ENCODE measurements around the gene TMEM101.

TMEM101 gene

DNA sequence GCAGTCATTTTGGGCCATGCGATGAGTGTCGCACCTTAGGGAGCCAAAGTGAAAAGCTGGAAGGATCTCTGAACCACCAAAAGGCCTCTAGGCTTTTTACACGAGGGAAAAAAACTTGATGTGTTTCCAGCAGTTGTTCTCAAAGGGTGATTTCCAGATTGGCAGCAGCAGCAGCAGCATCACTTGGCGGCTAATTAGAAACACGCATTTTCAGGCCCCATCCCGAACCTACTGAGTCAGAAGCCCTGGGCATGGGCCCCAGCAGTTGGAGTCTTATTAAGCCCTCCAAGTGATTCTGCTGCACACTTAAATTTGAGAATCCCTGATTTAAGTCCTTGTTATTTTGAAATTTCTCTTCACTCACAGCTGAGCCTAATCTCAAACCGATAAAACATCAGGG lies 35.8 kb downstream of the TMEM101 start:
- H3K27me3 ChIP-seq (ENCODE audit: insufficient read depth, low read length, poor library complexity, severe bottlenecking) = no peaks in the 10 kb centered on the region
- H3F3A ChIP-seq (ENCODE audit: low read depth) = no peaks in the 10 kb centered on the region
- H3K9ac ChIP-seq (ENCODE audit: low read depth, low read length, poor library complexity, severe bottlenecking) = no peak overlapping the region
- H3K4me1 ChIP-seq (ENCODE audit: insufficient read depth, low read length, poor library complexity, severe bottlenecking) = no peaks in the 10 kb centered on the region
- no peaks in the 10 kb centered on the region for H4K20me1 ChIP-seq (ENCODE audit: insufficient read depth, low read length, poor library complexity, severe bottlenecking)
- TF ChIP-seq EZH2phosphoT487 (IDR thresholded peaks at IDR 0.05; ENCODE audit: borderline replicate concordance) = no peak
- TF ChIP-seq, protein P1, sequence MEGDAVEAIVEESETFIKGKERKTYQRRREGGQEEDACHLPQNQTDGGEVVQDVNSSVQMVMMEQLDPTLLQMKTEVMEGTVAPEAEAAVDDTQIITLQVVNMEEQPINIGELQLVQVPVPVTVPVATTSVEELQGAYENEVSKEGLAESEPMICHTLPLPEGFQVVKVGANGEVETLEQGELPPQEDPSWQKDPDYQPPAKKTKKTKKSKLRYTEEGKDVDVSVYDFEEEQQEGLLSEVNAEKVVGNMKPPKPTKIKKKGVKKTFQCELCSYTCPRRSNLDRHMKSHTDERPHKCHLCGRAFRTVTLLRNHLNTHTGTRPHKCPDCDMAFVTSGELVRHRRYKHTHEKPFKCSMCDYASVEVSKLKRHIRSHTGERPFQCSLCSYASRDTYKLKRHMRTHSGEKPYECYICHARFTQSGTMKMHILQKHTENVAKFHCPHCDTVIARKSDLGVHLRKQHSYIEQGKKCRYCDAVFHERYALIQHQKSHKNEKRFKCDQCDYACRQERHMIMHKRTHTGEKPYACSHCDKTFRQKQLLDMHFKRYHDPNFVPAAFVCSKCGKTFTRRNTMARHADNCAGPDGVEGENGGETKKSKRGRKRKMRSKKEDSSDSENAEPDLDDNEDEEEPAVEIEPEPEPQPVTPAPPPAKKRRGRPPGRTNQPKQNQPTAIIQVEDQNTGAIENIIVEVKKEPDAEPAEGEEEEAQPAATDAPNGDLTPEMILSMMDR (conservative IDR thresholded peaks at IDR 0.05; ENCODE audit: low read length) = no peak
- no peaks in the 10 kb centered on the region for H3K79me2 ChIP-seq (ENCODE audit: insufficient read depth, low read length)
- no peaks in the 10 kb centered on the region for H3K36me3 ChIP-seq (ENCODE audit: insufficient read depth, low read length)
- no peak overlapping the region for H3K4me2 ChIP-seq (ENCODE audit: low read depth, low read length, poor library complexity, severe bottlenecking)
- H2AFZ ChIP-seq (ENCODE audit: low read length) = no peak overlapping the region
- no peaks in the 10 kb centered on the region for H3K9me3 ChIP-seq (ENCODE audit: insufficient read depth, low read depth, low read length)
- H3K4me3 ChIP-seq (ENCODE audit: low read length, poor library complexity, severe bottlenecking) = no peak overlapping the region
- H3K9me2 ChIP-seq (replicated peaks; ENCODE audit: low read depth, low read length) = no peaks in the 10 kb centered on the region

DNA sequence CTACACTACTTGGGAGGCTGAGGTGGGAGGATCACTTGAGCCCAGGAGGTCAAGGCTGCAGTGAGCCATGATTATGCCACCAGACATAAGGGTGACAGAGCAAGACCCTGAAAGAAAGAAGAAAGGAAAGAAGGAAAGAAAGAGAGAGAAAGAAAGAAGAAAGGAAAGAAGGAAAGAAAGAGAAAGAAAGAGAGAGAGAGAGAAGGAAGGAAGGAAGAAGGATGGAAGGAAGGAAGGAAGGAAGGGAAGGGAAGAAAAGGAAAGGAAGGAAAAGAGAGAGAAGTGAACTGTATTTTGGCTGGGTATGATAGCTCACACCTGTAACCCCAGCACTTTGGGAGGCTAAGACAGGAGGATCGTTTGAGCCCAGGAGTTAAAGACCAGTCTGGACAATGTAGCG lies 36.7 kb downstream of the TMEM101 start:
- TF ChIP-seq, protein P1 (conservative IDR thresholded peaks at IDR 0.05; ENCODE audit: low read length) = no peak
- TF ChIP-seq EZH2phosphoT487 (IDR thresholded peaks at IDR 0.05; ENCODE audit: borderline replicate concordance) = no peak

DNA sequence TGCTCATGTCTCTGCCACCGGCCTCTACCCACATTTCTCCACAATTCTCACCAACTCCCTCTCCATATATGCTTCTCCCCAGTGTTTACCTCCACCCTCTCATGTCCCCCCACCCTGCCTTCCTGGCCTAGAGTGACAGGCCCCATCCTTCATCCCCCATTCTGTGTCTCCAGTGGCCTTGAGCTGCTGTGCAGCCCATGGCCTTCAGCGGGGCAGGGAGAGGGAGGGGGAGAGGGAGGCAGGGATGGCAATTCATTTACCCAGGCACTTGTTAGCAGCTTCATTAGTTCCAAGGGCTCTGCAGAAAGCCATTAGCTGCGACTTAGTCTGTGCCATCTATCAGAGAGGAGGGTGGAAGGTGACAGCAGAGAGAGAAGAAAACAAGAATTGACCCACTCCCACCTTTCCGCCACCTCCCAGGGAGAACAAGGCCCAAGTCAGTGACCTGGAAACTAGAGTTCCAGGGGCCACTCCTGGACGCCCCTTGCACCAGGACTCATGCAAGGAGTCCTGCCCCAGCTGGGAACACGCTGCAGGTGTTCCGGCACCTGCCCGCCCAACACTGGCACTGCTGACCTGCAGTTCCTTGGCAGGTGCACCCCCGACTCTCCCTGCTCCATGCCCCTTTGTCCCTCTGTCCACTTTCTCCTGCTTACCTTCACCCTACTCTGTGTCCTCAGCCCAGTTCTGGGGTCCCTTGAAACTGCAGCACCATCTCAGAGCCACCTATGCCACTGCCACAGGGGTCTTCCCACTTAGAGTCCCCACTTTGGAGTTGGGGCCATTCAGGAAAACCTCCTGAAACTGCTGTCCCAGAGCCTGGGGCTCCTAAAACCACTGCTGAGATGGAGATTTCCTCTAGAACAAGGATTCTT lies 37.6 kb downstream of the TMEM101 start:
- no peak overlapping the region for H3K4me2 ChIP-seq (ENCODE audit: low read depth, low read length, poor library complexity, severe bottlenecking)
- no peaks in the 10 kb centered on the region for H3K4me1 ChIP-seq (ENCODE audit: insufficient read depth, low read length, poor library complexity, severe bottlenecking)
- no peaks in the 10 kb centered on the region for H3K79me2 ChIP-seq (ENCODE audit: insufficient read depth, low read length)
- H3K4me3 ChIP-seq (ENCODE audit: low read length, poor library complexity, severe bottlenecking) = no peak overlapping the region
- TF ChIP-seq, protein P1 (conservative IDR thresholded peaks at IDR 0.05; ENCODE audit: low read length) = no peak
- TF ChIP-seq EZH2phosphoT487 (IDR thresholded peaks at IDR 0.05; ENCODE audit: borderline replicate concordance) = no peak
- H2AFZ ChIP-seq (ENCODE audit: low read length) = no peak overlapping the region
- no peaks in the 10 kb centered on the region for H3K36me3 ChIP-seq (ENCODE audit: insufficient read depth, low read length)
- no peaks in the 10 kb centered on the region for H3F3A ChIP-seq (ENCODE audit: low read depth)
- H3K27me3 ChIP-seq (ENCODE audit: insufficient read depth, low read length, poor library complexity, severe bottlenecking) = no peaks in the 10 kb centered on the region
- H3K9ac ChIP-seq (ENCODE audit: low read depth, low read length, poor library complexity, severe bottlenecking) = no peak overlapping the region
- no peaks in the 10 kb centered on the region for H3K9me3 ChIP-seq (ENCODE audit: insufficient read depth, low read depth, low read length)
- no peaks in the 10 kb centered on the region for H3K9me2 ChIP-seq (replicated peaks; ENCODE audit: low read depth, low read length)
- H4K20me1 ChIP-seq (ENCODE audit: insufficient read depth, low read length, poor library complexity, severe bottlenecking) = no peaks in the 10 kb centered on the region

More for the DNA sequence above, 36.7 kb downstream of the TMEM101 start:
- Histone ChIP-seq H2AFZ (ENCODE audit: low read length) (no peak overlapping the region), H3K4me1 (ENCODE audit: insufficient read depth, low read length, poor library complexity, severe bottlenecking) (no peaks in the 10 kb centered on the region), H3K9me2 (replicated peaks; ENCODE audit: low read depth, low read length) (no peaks in the 10 kb centered on the region), H3K36me3 (ENCODE audit: insufficient read depth, low read length) (no peaks in the 10 kb centered on the region), H4K20me1 (ENCODE audit: insufficient read depth, low read length, poor library complexity, severe bottlenecking) (no peaks in the 10 kb centered on the region), H3K9me3 (ENCODE audit: insufficient read depth, low read depth, low read length) (no peaks in the 10 kb centered on the region), H3K4me2 (ENCODE audit: low read depth, low read length, poor library complexity, severe bottlenecking) (no peak overlapping the region), H3K9ac (ENCODE audit: low read depth, low read length, poor library complexity, severe bottlenecking) (no peak overlapping the region), H3K4me3 (ENCODE audit: low read length, poor library complexity, severe bottlenecking) (no peak overlapping the region), H3K27me3 (ENCODE audit: insufficient read depth, low read length, poor library complexity, severe bottlenecking) (no peaks in the 10 kb centered on the region), H3K79me2 (ENCODE audit: insufficient read depth, low read length) (no peaks in the 10 kb centered on the region), H3F3A (ENCODE audit: low read depth) (no peaks in the 10 kb centered on the region)
